Left ventricle myocardium inferior (tissue), 1 donor: ENCODE data around the gene SARS1. TPM values are rescaled to one million over a fixed set of nuclear protein-coding genes. Genes with fewer than 3 reads are reported as not detected.
A peak's percentile ranks its signal among the peaks of the same experiment; 100 is the strongest.

Source experiments
- DNase-seq: peaks from one replicate; pipeline ENCODE4 v3.0.0-alpha.2; 2020
- H3K27ac ChIP-seq: fragments of 200-600 bp; replicated peaks from 2 replicates; pipeline ENCODE4 v1.8.0; 2021
- H3K27me3 ChIP-seq: fragments of 200-600 bp; 2 replicates; pipeline ENCODE4 v1.8.0; 2021; ENCODE audit warnings: low read depth
- H3K36me3 ChIP-seq: fragments of 200-600 bp; 2 replicates; pipeline ENCODE4 v1.8.0; 2021
- H3K4me1 ChIP-seq: fragments of 200-600 bp; 2 replicates; pipeline ENCODE4 v1.8.0; 2021
- H3K4me3 ChIP-seq: fragments of 200-600 bp; 2 replicates; pipeline ENCODE4 v1.8.0; 2021; ENCODE audit warnings: mild to moderate bottlenecking, moderate library complexity
- H3K9me3 ChIP-seq: fragments of 200-600 bp; replicated peaks from 2 replicates; pipeline ENCODE4 v1.8.0; 2021
- intact Hi-C: fragments of 100-400 bp; cut with micrococcal nuclease; formaldehyde crosslinking; loops from one replicate; pipeline ENCODE4 v1.11.0; 2022
- total RNA-seq: library from RNA; stranded (reverse); fragmentation: NEBNext Ultra II Directional; extraction: Animal tissue kit (Norgen Biotek cat#: 25700); gene quantifications from one replicate; pipeline ENCODE4 v1.2.1, GENCODE V29; 2021
- TF ChIP-seq, protein P1 (sequence below): fragments of 200-600 bp; IDR thresholded peaks from 2 replicates; pipeline ENCODE4 v1.8.0; 2021; ENCODE audit warnings: antibody characterized with exemption, mild to moderate bottlenecking, borderline replicate concordance
- donor health status: DM: no; HTN: yes; CAD: no; lungs with severe emphysema.

Gene SARS1
- total RNA-seq, 1 donor from 2014 or later: 92.0 TPM

GRCh38 chr1:109239409-109240068, 25.8 kb downstream of the SARS1 start:
- Histone ChIP-seq H3K9me3 (no peaks in the 10 kb centered on the region), H3K27me3 (no peaks in the 10 kb centered on the region), H3K4me1 (peaks cover 27% of the 10 kb centered on the region), H3K4me3 (no peak overlapping the region), H3K27ac (peak overlapping the region; percentile 66), H3K36me3 (peaks cover 47% of the 10 kb centered on the region)
- intact Hi-C loops: no loop called here
- DNase-seq: no peak
- TF ChIP-seq, protein P1, sequence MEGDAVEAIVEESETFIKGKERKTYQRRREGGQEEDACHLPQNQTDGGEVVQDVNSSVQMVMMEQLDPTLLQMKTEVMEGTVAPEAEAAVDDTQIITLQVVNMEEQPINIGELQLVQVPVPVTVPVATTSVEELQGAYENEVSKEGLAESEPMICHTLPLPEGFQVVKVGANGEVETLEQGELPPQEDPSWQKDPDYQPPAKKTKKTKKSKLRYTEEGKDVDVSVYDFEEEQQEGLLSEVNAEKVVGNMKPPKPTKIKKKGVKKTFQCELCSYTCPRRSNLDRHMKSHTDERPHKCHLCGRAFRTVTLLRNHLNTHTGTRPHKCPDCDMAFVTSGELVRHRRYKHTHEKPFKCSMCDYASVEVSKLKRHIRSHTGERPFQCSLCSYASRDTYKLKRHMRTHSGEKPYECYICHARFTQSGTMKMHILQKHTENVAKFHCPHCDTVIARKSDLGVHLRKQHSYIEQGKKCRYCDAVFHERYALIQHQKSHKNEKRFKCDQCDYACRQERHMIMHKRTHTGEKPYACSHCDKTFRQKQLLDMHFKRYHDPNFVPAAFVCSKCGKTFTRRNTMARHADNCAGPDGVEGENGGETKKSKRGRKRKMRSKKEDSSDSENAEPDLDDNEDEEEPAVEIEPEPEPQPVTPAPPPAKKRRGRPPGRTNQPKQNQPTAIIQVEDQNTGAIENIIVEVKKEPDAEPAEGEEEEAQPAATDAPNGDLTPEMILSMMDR: peak; percentile 56

GRCh38 chr1:109240158-109241152, 26.7 kb downstream of the SARS1 start:
- H3K27me3 ChIP-seq: no peaks in the 10 kb centered on the region
- intact Hi-C loops: no loop called here
- TF ChIP-seq, protein P1: no peak
- H3K4me3 ChIP-seq: peak overlapping the region; percentile 23
- DNase-seq: peak; percentile 78
- peak overlapping the region; percentile 66 for H3K27ac ChIP-seq
- no peaks in the 10 kb centered on the region for H3K9me3 ChIP-seq
- peaks cover 27% of the 10 kb centered on the region for H3K4me1 ChIP-seq
- peaks cover 37% of the 10 kb centered on the region for H3K36me3 ChIP-seq

GRCh38 chr1:109241344-109241743, 27.6 kb downstream of the SARS1 start:
- Histone ChIP-seq H3K36me3 (peaks cover 29% of the 10 kb centered on the region), H3K4me1 (peaks cover 27% of the 10 kb centered on the region), H3K27ac (no peak overlapping the region), H3K9me3 (no peaks in the 10 kb centered on the region), H3K27me3 (peaks cover 5% of the 10 kb centered on the region), H3K4me3 (peak overlapping the region; percentile 23)
- intact Hi-C loops: no loop called here
- TF ChIP-seq, protein P1: no peak
- DNase-seq: no peak

GRCh38 chr1:109241841-109242345, 28.2 kb downstream of the SARS1 start:
- Histone ChIP-seq H3K9me3 (no peaks in the 10 kb centered on the region), H3K4me1 (peaks cover 27% of the 10 kb centered on the region), H3K27ac (no peak overlapping the region), H3K4me3 (peak overlapping the region; percentile 23), H3K27me3 (peaks cover 9% of the 10 kb centered on the region), H3K36me3 (peaks cover 23% of the 10 kb centered on the region)
- DNase-seq: no peak
- TF ChIP-seq, protein P1: no peak
- intact Hi-C loops: no loop called here

DNA sequence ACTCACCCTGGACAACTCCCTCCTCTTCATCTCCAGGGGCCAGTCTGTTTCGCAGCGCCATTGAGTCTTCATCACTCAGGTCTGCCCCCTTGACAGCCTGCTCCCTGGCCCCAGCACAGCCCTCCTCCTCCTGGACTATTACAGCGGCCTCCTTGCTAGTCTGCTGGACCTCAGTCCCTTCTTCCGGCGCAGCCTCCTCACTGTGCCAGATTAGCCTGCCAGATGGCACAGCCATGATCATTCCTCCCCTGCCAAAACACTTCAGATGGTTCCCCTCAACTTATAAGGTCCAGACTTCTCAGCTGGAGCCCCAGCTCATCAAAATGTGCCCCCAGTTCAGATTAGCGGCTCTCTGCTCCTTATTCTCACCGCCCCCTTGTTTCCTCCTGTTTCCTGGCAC, 28.7 kb downstream of the SARS1 start:
- TF ChIP-seq, protein P1: no peak
- Histone ChIP-seq H3K9me3 (no peaks in the 10 kb centered on the region), H3K4me1 (peaks cover 27% of the 10 kb centered on the region), H3K36me3 (peaks cover 18% of the 10 kb centered on the region), H3K4me3 (no peak overlapping the region), H3K27me3 (peaks cover 14% of the 10 kb centered on the region), H3K27ac (no peak overlapping the region)
- intact Hi-C loops: no loop called here
- no peak for DNase-seq
